Measurements from ENCODE around the gene IQCM.

DNA sequence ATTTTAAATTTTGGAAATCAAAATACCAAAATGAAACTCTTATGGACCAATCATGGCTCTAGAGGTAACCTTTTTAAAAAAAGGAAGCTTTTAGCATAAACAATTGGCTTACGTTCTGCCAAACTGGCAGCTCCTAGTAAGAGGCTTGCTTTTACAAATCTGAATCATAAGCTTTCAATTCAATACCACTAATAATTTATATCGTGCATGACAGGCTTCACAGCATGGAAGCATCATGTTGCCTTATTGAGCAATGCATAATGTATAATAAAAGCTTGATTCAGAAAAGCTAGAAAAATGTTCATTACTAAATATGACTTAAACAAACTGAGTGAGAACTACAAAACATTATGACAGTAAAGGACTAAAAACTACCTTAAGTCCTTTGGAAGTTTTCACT is 280.9 kb downstream of the IQCM start:
- TF ChIP-seq, protein P1, sequence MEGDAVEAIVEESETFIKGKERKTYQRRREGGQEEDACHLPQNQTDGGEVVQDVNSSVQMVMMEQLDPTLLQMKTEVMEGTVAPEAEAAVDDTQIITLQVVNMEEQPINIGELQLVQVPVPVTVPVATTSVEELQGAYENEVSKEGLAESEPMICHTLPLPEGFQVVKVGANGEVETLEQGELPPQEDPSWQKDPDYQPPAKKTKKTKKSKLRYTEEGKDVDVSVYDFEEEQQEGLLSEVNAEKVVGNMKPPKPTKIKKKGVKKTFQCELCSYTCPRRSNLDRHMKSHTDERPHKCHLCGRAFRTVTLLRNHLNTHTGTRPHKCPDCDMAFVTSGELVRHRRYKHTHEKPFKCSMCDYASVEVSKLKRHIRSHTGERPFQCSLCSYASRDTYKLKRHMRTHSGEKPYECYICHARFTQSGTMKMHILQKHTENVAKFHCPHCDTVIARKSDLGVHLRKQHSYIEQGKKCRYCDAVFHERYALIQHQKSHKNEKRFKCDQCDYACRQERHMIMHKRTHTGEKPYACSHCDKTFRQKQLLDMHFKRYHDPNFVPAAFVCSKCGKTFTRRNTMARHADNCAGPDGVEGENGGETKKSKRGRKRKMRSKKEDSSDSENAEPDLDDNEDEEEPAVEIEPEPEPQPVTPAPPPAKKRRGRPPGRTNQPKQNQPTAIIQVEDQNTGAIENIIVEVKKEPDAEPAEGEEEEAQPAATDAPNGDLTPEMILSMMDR (IDR thresholded peaks at IDR 0.05) = no peak
- TF ChIP-seq POLR2A (IDR thresholded peaks at IDR 0.05) = no peak

Measured in lower leg skin (tissue), 3 donors.